DOHH2 (cell line): ENCODE measurements around the gene XIST.
"Not testable (repeated sequence)": the region's sequence is repeated elsewhere in the genome, so short reads cannot be mapped to it uniquely, and the experiment has no call there.

Source experiments
- EZH2phosphoT487 ChIP-seq: fragments of 200-600 bp; sonication (generic); IDR thresholded peaks from 2 replicates; pipeline ENCODE4 v1.6.1; 2017; ENCODE audit warnings: borderline replicate concordance, mild to moderate bottlenecking, antibody characterized with exemption, low read length, moderate library complexity, mixed read lengths
- TF ChIP-seq, protein P1 (sequence below): fragments of 200-600 bp; sonication (generic); IDR thresholded peaks from one replicate; pipeline ENCODE4 v1.5.1; 2014; ENCODE audit warnings: antibody characterized with exemption, mild to moderate bottlenecking, low read depth, low read length; ENCODE audit not compliant: poor library complexity, severe bottlenecking

DNA sequence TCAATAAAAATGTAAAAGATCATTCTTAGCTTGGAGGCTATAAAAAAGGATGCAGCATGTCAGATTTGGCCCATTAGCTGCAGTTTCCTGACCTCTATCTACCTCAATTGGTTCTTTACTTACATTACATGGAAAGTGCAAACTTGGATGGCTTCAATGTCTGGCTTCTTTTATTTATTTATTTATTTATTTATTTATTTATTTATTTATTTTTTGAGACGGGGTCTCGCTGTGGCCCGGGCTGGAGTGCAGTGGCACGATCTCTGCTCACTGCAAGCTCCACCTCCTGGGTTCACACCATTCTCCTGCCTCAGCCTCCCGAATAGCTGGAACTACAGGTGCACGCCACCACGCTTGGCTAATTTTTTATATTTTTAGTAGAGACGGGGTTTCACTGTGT, 60.0 kb downstream of the XIST start:
- TF ChIP-seq, protein P1, sequence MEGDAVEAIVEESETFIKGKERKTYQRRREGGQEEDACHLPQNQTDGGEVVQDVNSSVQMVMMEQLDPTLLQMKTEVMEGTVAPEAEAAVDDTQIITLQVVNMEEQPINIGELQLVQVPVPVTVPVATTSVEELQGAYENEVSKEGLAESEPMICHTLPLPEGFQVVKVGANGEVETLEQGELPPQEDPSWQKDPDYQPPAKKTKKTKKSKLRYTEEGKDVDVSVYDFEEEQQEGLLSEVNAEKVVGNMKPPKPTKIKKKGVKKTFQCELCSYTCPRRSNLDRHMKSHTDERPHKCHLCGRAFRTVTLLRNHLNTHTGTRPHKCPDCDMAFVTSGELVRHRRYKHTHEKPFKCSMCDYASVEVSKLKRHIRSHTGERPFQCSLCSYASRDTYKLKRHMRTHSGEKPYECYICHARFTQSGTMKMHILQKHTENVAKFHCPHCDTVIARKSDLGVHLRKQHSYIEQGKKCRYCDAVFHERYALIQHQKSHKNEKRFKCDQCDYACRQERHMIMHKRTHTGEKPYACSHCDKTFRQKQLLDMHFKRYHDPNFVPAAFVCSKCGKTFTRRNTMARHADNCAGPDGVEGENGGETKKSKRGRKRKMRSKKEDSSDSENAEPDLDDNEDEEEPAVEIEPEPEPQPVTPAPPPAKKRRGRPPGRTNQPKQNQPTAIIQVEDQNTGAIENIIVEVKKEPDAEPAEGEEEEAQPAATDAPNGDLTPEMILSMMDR: not testable (repeated sequence)
- not testable (repeated sequence) for TF ChIP-seq EZH2phosphoT487
